Measurements from ENCODE around the gene RIC1. TPM values are rescaled to one million over a fixed set of nuclear protein-coding genes. Genes with fewer than 3 reads are reported as not detected.

Gene RIC1
- total and polyA plus RNA-seq, 9 of the 15 experiments (the other 6 are each of a cell fraction or from before 2014, with no cell fraction given) = 3.2 to 25.8 (median 15.0) TPM

- Histone ChIP-seq H3K4me2 (ENCODE audit: insufficient read depth, low read length) (peak overlapping the region; percentile 68), H3K27me3 (ENCODE audit: control insufficient read depth in 2 of 2, insufficient read depth in 2 of 2, low read length in 2 of 2) (no peaks in the 10 kb centered on the region), H3K36me3 (ENCODE audit: control insufficient read depth, insufficient read depth, low read length) (no peaks in the 10 kb centered on the region), H2AFZ (ENCODE audit: low read depth, low read length) (peak overlapping the region; percentile 60), H3K9me1 (ENCODE audit: control insufficient read depth, insufficient read depth, low read length) (no peaks in the 10 kb centered on the region), H4K20me1 (replicated peaks; ENCODE audit: control insufficient read depth, insufficient read depth, low read length) (no peaks in the 10 kb centered on the region), H3K4me1 (replicated peaks in 1 of 2; ENCODE audit: control insufficient read depth in 2 of 2, insufficient read depth in 2 of 2, low read length in 2 of 2) (no peaks in the 10 kb centered on the region), H3K9me3 (replicated peaks; ENCODE audit: control insufficient read depth, insufficient read depth, low read depth, low read length) (no peaks in the 10 kb centered on the region), H3K27ac (ENCODE audit: extremely low read depth, low read depth, low read length) (peak overlapping the region; percentile 2; the same call in 1 of the 3 replicates), H3K9ac (ENCODE audit: insufficient read depth in 1 of 2, low read depth in 2 of 2, low read length in 2 of 2) (peak overlapping the region; percentile 33 to 80; a peak in 2 of 4 replicates), H3K4me3 (peak overlapping the region; percentile 30), H3K79me2 (ENCODE audit: control insufficient read depth, insufficient read depth, low read length) (no peaks in the 10 kb centered on the region)
- DNase-seq (ENCODE audit: extremely low read depth in 1 of 4, low spot score in 3 of 4) (peak in 2 of 4 experiments; percentile 9 to 16), ATAC-seq (peak; percentile 91), FAIRE-seq (peak; percentile 71)
- intact Hi-C loops (cut with micrococcal nuclease) (loop anchor here (10.0 kb wide), 1 partner anchor 106 kb away; no protein-coding TSS in a partner anchor), in situ Hi-C loops (cut with MboI) (no loop called here)
- no TSS peak for BruUV-seq (replicated peaks)
- WGBS (ENCODE audit: insufficient coverage, low coverage, missing lambda C conversion rate) = 16% methylated on average over 5 of the region's 6 CpGs
- ChIA-PET POLR2A (interaction anchor here (1.2 to 1.3 kb wide), 2 partner anchors 11 to 13 kb away, joined by 3 read pairs; no protein-coding TSS in a partner anchor), CTCF (ENCODE audit: low intra/inter-chr PET ratio) (no interaction called here)
- TF ChIP-seq, protein P1, sequence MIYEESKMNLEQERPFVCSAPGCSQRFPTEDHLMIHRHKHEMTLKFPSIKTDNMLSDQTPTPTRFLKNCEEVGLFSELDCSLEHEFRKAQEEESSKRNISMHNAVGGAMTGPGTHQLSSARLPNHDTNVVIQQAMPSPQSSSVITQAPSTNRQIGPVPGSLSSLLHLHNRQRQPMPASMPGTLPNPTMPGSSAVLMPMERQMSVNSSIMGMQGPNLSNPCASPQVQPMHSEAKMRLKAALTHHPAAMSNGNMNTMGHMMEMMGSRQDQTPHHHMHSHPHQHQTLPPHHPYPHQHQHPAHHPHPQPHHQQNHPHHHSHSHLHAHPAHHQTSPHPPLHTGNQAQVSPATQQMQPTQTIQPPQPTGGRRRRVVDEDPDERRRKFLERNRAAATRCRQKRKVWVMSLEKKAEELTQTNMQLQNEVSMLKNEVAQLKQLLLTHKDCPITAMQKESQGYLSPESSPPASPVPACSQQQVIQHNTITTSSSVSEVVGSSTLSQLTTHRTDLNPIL (CRISPR knock-in tag; IDR thresholded peaks at IDR 0.05) = no peak
- TF ChIP-seq, protein P2, sequence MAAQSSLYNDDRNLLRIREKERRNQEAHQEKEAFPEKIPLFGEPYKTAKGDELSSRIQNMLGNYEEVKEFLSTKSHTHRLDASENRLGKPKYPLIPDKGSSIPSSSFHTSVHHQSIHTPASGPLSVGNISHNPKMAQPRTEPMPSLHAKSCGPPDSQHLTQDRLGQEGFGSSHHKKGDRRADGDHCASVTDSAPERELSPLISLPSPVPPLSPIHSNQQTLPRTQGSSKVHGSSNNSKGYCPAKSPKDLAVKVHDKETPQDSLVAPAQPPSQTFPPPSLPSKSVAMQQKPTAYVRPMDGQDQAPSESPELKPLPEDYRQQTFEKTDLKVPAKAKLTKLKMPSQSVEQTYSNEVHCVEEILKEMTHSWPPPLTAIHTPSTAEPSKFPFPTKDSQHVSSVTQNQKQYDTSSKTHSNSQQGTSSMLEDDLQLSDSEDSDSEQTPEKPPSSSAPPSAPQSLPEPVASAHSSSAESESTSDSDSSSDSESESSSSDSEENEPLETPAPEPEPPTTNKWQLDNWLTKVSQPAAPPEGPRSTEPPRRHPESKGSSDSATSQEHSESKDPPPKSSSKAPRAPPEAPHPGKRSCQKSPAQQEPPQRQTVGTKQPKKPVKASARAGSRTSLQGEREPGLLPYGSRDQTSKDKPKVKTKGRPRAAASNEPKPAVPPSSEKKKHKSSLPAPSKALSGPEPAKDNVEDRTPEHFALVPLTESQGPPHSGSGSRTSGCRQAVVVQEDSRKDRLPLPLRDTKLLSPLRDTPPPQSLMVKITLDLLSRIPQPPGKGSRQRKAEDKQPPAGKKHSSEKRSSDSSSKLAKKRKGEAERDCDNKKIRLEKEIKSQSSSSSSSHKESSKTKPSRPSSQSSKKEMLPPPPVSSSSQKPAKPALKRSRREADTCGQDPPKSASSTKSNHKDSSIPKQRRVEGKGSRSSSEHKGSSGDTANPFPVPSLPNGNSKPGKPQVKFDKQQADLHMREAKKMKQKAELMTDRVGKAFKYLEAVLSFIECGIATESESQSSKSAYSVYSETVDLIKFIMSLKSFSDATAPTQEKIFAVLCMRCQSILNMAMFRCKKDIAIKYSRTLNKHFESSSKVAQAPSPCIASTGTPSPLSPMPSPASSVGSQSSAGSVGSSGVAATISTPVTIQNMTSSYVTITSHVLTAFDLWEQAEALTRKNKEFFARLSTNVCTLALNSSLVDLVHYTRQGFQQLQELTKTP (IDR thresholded peaks at IDR 0.05; ENCODE audit: low read depth in 1 of 2, partially characterized antibody in 2 of 2) = no peak
- no peak for TF ChIP-seq MAFF (IDR thresholded peaks at IDR 0.05; ENCODE audit: low read length)
- peak in 1 of 3 experiments; percentile 30; a peak in 1 of 6 replicates for TF ChIP-seq CTCF (IDR thresholded peaks at IDR 0.05 in 2 of 3, conservative IDR thresholded peaks at IDR 0.05 in 1 of 3; ENCODE audit: insufficient read depth in 2 of 3, low read depth in 1 of 3, low read length in 3 of 3)
- TF ChIP-seq CEBPG (CRISPR knock-in tag; IDR thresholded peaks at IDR 0.05) = no peak
- 0 out of 4 replicates have a peak, but pooled peaks of 1 of the 2 experiments have one; percentile 20 for TF ChIP-seq CEBPG (tag; conservative IDR thresholded peaks at IDR 0.05 in 1 of 2, IDR thresholded peaks at IDR 0.05 in 1 of 2)
- TF ChIP-seq, protein P3, sequence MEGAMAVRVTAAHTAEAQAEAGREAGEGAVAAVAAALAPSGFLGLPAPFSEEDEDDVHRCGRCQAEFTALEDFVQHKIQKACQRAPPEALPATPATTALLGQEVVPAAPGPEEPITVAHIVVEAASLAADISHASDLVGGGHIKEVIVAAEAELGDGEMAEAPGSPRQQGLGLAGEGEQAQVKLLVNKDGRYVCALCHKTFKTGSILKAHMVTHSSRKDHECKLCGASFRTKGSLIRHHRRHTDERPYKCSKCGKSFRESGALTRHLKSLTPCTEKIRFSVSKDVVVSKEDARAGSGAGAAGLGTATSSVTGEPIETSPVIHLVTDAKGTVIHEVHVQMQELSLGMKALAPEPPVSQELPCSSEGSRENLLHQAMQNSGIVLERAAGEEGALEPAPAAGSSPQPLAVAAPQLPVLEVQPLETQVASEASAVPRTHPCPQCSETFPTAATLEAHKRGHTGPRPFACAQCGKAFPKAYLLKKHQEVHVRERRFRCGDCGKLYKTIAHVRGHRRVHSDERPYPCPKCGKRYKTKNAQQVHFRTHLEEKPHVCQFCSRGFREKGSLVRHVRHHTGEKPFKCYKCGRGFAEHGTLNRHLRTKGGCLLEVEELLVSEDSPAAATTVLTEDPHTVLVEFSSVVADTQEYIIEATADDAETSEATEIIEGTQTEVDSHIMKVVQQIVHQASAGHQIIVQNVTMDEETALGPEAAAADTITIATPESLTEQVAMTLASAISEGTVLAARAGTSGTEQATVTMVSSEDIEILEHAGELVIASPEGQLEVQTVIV (CRISPR knock-in tag; IDR thresholded peaks at IDR 0.05; ENCODE audit: borderline replicate concordance) = no peak
- no peak for TF ChIP-seq C11orf30 (IDR thresholded peaks at IDR 0.05; ENCODE audit: low read depth)
Observed at GRCh38 chr9:5608298-5609225, 20.3 kb upstream of the RIC1 start.
